Upper lobe of left lung (tissue), 4 donors: Measurements from ENCODE around the gene JCHAIN.

Experiments used
- EP300 ChIP-seq, 4 donors: sonication (generic); formaldehyde crosslinking; IDR thresholded peaks; one replicate each; pipeline ENCODE4 v1.5.1; 2017; ENCODE audit warnings: antibody characterized with exemption in 4 of 4, control low read depth in 2 of 4
- TF ChIP-seq, protein P1 (sequence below), 6 experiments: fragments of 450-650 bp in 4 of 6; fragments of 200-600 bp in 2 of 6; sonication (generic) in 2 of 6; IDR thresholded peaks; one replicate each; pipeline ENCODE4 v1.5.1; 2016 to 2019; ENCODE audit warnings: antibody characterized with exemption in 6 of 6

GRCh38 chr4:70619288-70619687, 47.0 kb downstream of the JCHAIN start:
- TF ChIP-seq EP300 (IDR thresholded peaks at IDR 0.05): no peak
- TF ChIP-seq, protein P1, sequence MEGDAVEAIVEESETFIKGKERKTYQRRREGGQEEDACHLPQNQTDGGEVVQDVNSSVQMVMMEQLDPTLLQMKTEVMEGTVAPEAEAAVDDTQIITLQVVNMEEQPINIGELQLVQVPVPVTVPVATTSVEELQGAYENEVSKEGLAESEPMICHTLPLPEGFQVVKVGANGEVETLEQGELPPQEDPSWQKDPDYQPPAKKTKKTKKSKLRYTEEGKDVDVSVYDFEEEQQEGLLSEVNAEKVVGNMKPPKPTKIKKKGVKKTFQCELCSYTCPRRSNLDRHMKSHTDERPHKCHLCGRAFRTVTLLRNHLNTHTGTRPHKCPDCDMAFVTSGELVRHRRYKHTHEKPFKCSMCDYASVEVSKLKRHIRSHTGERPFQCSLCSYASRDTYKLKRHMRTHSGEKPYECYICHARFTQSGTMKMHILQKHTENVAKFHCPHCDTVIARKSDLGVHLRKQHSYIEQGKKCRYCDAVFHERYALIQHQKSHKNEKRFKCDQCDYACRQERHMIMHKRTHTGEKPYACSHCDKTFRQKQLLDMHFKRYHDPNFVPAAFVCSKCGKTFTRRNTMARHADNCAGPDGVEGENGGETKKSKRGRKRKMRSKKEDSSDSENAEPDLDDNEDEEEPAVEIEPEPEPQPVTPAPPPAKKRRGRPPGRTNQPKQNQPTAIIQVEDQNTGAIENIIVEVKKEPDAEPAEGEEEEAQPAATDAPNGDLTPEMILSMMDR (IDR thresholded peaks at IDR 0.05): no peak
